Suprapubic skin (tissue), 3 donors: Measurements from ENCODE around the gene SHROOM3.

Experiments used
- CTCF ChIP-seq, 2 donors: fragments of 200-600 bp in 1 of 2; fragments of 450-650 bp in 1 of 2; sonication (generic) in 1 of 2; IDR thresholded peaks; one replicate each; pipeline ENCODE4 v1.5.1; 2016 to 2019; ENCODE audit warnings: antibody characterized with exemption in 2 of 2, mild to moderate bottlenecking in 1 of 2, moderate library complexity in 1 of 2
- EP300 ChIP-seq: sonication (generic); formaldehyde crosslinking; IDR thresholded peaks from one replicate; pipeline ENCODE4 v1.6.1; 2017; ENCODE audit warnings: antibody characterized with exemption
- POLR2A ChIP-seq, 2 donors: fragments of 450-650 bp; IDR thresholded peaks; one replicate each; pipeline ENCODE4 v1.6.1; 2017; ENCODE audit warnings: antibody characterized with exemption in 2 of 2, mild to moderate bottlenecking in 2 of 2, moderate library complexity in 2 of 2

GRCh38 chr4:76670631-76671030 is 235.6 kb downstream of the SHROOM3 start:
- TF ChIP-seq CTCF (IDR thresholded peaks at IDR 0.05) (no peak), EP300 (no peak), POLR2A (IDR thresholded peaks at IDR 0.05) (no peak)
